Activated CD8-positive, alpha-beta memory T cell treated with anti-CD3 and anti-CD28 coated beads, Interleukin-2, amount 10 ng/mL, durations not matched to agents 7 days and 5 days (primary cell): Measurements from ENCODE around the gene ATG5. TPM values are rescaled to one million over a fixed set of nuclear protein-coding genes. Genes with fewer than 3 reads are reported as not detected.
A peak's percentile ranks its signal among the peaks of the same experiment; 100 is the strongest.
"Not testable (repeated sequence)": the region's sequence is repeated elsewhere in the genome, so short reads cannot be mapped to it uniquely, and the experiment has no call there.

Experiments used
- ATAC-seq: fragments of 150-1000 bp; cut with Tn5 transposase; one replicate; pipeline ENCODE4 v1.10.0; 2021; ENCODE audit warnings: moderate library complexity
- CTCF ChIA-PET: fragments of 350-600 bp; sonication (Branson Sonifier 250); formaldehyde crosslinking; loops from one replicate; lab custom pipeline; 2021; ENCODE audit warnings: antibody characterized with exemption; lab: Charles Lee
- DNase-seq: peaks from one replicate; pipeline ENCODE4 v3.0.0-alpha.2; 2020
- H3K27ac Mint-ChIP-seq: one replicate; pipeline ENCODE4 v1.8.0; 2021; ENCODE audit warnings: mild to moderate bottlenecking, mixed read lengths
- H3K27me3 Mint-ChIP-seq: one replicate; pipeline ENCODE4 v1.8.0; 2021; ENCODE audit warnings: mixed read lengths
- H3K36me3 Mint-ChIP-seq: one replicate; pipeline ENCODE4 v1.8.0; 2021; ENCODE audit warnings: mild to moderate bottlenecking, mixed read lengths
- H3K4me1 Mint-ChIP-seq: one replicate; pipeline ENCODE4 v1.8.0; 2021; ENCODE audit warnings: mixed read lengths
- H3K4me3 Mint-ChIP-seq: one replicate; pipeline ENCODE4 v1.8.0; 2021; ENCODE audit warnings: mild to moderate bottlenecking, moderate library complexity, mixed read lengths
- H3K9me3 Mint-ChIP-seq: one replicate; pipeline ENCODE4 v1.8.0; 2022; ENCODE audit warnings: low read depth, mixed read lengths
- total RNA-seq, 2 experiments: library from RNA; stranded (reverse); gene quantifications; one replicate each; pipeline ENCODE4 v1.2.3, GENCODE V29; 2021

The ATG5 gene
- total RNA-seq, 2 experiments from 2014 or later = 42.6 to 43.0 TPM

- CTCF ChIA-PET = interaction anchor here (0.9 to 5.5 kb wide), 6 partner anchors 11 to 50 kb away, joined by 3 to 46 read pairs (median 5); no protein-coding TSS in a partner anchor
- DNase-seq (no peak), ATAC-seq (no peak)
- Mint-ChIP-seq H3K4me3 (no peak overlapping the region), H3K9me3 (no peaks in the 10 kb centered on the region), H3K27me3 (no peaks in the 10 kb centered on the region), H3K36me3 (peaks cover 7% of the 10 kb centered on the region), H3K27ac (peak overlapping the region; percentile 37), H3K4me1 (peaks cover 76% of the 10 kb centered on the region)
These were observed 163.7 kb downstream of the ATG5 start for GRCh38 chr6:106161893-106162292.

DNA sequence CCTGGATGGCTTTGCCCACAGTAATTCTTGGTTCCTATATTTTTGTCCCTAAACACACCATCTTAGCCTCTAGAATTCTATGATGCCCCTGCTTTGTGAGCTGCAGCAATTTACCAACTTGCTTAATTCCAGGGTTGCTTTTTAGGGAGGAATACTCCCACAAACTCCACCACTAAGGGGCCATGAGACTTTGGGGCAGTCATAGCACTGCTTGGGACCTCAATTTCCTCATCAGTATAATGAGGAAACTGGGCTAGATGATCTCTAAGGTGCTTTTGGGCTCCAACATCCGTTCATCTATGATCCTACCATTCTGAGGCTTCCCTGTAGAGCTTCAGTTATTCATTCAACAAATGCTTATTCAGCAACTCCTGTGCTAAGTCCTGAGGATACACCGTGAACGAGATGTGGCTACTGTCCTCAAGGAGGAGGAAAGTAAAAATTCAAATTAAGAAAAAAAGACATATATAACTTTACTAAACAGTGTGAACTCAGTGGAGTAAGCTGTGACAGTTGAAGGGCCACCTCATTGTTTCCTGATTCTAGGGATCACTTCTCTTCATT, 164.2 kb downstream of the ATG5 start:
- DNase-seq (no peak), ATAC-seq (no peak)
- CTCF ChIA-PET = interaction anchor here (5.5 kb wide), 1 partner anchor 19 kb away, joined by 46 read pairs; no protein-coding TSS in a partner anchor
- H3K4me1 Mint-ChIP-seq = peaks cover 72% of the 10 kb centered on the region
- H3K36me3 Mint-ChIP-seq = peaks cover 7% of the 10 kb centered on the region
- H3K27ac Mint-ChIP-seq = peak overlapping the region; percentile 37
- H3K4me3 Mint-ChIP-seq = no peak overlapping the region
- H3K27me3 Mint-ChIP-seq = no peaks in the 10 kb centered on the region
- H3K9me3 Mint-ChIP-seq = no peaks in the 10 kb centered on the region

DNA sequence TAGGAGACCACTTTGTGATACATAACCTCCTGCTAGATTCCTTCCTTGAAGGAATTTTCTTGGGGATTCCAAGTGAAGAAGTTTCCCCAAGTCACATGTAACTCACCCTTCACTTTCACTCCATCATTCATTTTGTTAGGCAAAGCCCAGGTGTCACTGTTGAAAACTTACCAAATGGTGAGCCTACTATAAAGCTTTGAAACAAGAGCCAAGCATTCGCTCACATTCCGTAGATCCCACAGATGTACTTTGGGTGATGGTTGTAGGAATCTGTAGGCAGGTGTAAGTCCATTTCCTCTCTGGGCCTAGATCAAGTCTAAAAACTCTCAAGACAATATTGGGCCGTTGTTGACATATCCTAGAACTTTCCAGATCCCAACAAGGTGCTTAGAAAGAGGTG, 165.4 kb downstream of the ATG5 start:
- H3K4me1 Mint-ChIP-seq = peaks cover 61% of the 10 kb centered on the region
- H3K4me3 Mint-ChIP-seq = no peak overlapping the region
- H3K9me3 Mint-ChIP-seq = no peaks in the 10 kb centered on the region
- peaks cover 4% of the 10 kb centered on the region for H3K36me3 Mint-ChIP-seq
- no peaks in the 10 kb centered on the region for H3K27me3 Mint-ChIP-seq
- CTCF ChIA-PET = no interaction called here
- DNase-seq (no peak), ATAC-seq (no peak)
- no peak overlapping the region for H3K27ac Mint-ChIP-seq

- peaks cover 3% of the 10 kb centered on the region for H3K36me3 Mint-ChIP-seq
- peaks cover 54% of the 10 kb centered on the region for H3K4me1 Mint-ChIP-seq
- no peak overlapping the region for H3K27ac Mint-ChIP-seq
- no peaks in the 10 kb centered on the region for H3K9me3 Mint-ChIP-seq
- ATAC-seq = no peak
- no peaks in the 10 kb centered on the region for H3K27me3 Mint-ChIP-seq
- DNase-seq = no peak
- H3K4me3 Mint-ChIP-seq = no peak overlapping the region
- CTCF ChIA-PET = no interaction called here
These were observed 166.0 kb downstream of the ATG5 start for GRCh38 chr6:106159531-106159940.

GRCh38 chr6:106158816-106159215, 166.7 kb downstream of the ATG5 start:
- DNase-seq = no peak
- CTCF ChIA-PET = no interaction called here
- Mint-ChIP-seq H3K27ac (no peak overlapping the region), H3K4me1 (peaks cover 47% of the 10 kb centered on the region), H3K9me3 (no peaks in the 10 kb centered on the region), H3K27me3 (no peaks in the 10 kb centered on the region), H3K36me3 (peaks cover 2% of the 10 kb centered on the region), H3K4me3 (no peak overlapping the region)
- no peak for ATAC-seq

- ATAC-seq (no peak), DNase-seq (no peak)
- H3K4me1 Mint-ChIP-seq = peaks cover 34% of the 10 kb centered on the region
- no peak overlapping the region for H3K4me3 Mint-ChIP-seq
- H3K27ac Mint-ChIP-seq = no peak overlapping the region
- no peaks in the 10 kb centered on the region for H3K9me3 Mint-ChIP-seq
- CTCF ChIA-PET = interaction anchor here (0.7 to 1.0 kb wide), 2 partner anchors 16 to 57 kb away, joined by 3 read pairs; no protein-coding TSS in a partner anchor
- no peaks in the 10 kb centered on the region for H3K27me3 Mint-ChIP-seq
- peaks cover 5% of the 10 kb centered on the region for H3K36me3 Mint-ChIP-seq
These were observed 168.7 kb downstream of the ATG5 start for GRCh38 chr6:106156863-106157262.

DNA sequence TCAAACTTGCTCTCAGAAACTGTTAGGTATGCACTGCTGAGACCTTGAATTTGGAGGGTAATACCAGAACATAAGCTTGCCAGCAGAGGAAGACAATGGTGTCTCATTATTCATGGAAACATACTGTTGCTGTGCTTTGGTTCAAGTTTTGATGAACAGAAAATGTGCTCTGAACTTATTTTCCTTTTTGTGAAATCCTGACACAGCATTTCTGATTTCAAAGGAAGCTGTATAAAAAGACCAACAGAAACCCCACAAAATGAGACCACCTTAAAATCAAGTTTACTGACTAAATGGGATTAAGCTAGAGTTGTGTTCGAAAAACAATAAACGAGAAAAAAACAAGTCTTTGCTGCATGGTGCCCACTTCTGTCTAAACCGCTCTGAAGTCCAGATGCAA, 169.1 kb downstream of the ATG5 start:
- H3K4me1 Mint-ChIP-seq = peaks cover 30% of the 10 kb centered on the region
- CTCF ChIA-PET = interaction anchor here (0.7 to 1.0 kb wide), 2 partner anchors 16 to 56 kb away, joined by 3 read pairs; no protein-coding TSS in a partner anchor
- no peak overlapping the region for H3K4me3 Mint-ChIP-seq
- H3K27ac Mint-ChIP-seq = no peak overlapping the region
- DNase-seq (no peak), ATAC-seq (no peak)
- H3K9me3 Mint-ChIP-seq = no peaks in the 10 kb centered on the region
- H3K27me3 Mint-ChIP-seq = no peaks in the 10 kb centered on the region
- peaks cover 3% of the 10 kb centered on the region for H3K36me3 Mint-ChIP-seq

DNA sequence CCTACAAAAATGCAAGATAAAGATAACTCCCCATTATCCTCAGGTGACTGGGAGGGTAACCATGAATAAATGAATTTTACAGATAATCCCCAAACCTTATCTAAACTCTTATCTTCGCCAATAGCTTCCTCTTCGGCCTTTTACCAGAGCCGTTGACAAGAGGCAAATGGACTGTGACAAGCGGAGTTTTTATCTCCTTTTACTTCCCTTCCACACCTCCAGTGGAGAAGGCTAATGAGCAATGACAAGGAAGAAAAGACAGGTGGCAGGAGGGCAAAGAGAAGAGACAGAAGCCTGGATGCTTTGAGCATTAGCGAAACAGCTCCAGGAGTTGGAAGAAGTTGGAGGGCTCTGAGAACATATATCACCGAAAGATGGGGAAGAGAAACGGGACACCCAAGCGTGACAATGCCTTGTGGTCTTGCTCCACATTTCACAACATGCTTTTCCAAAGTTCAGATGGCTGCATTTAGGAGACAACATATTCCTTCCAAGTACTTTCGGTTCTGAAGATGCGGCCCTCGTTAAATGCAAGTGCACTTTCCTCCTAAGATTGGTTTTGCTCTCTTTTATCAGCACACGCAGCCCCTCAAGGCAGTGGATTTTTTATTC, 170.2 kb downstream of the ATG5 start:
- peaks cover 23% of the 10 kb centered on the region for H3K4me1 Mint-ChIP-seq
- no peak for ATAC-seq

DNA sequence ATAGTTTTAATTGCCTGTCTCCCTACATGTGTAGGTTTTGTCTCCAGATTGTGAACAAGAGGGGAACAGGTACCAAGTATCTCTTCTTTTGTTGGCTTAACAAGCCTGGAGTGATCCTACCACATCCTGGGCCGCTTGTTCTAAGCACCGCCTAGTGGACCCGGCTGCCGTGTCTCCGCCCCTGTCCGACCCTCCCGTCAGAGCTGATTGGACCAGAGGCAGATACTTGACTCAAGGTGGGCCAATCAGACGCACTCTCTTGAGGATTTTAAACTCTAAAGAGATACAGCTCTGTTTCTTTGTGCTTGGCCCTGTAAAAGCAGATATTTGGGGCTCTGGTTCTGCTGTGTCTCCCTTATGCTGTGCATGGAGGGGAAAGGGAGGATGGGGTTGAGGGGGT, 171.2 kb downstream of the ATG5 start:
- DNase-seq (no peak), ATAC-seq (no peak)
- Mint-ChIP-seq H3K27ac (no peak overlapping the region), H3K36me3 (peaks cover 8% of the 10 kb centered on the region), H3K4me1 (peaks cover 22% of the 10 kb centered on the region), H3K4me3 (no peak overlapping the region), H3K27me3 (no peaks in the 10 kb centered on the region), H3K9me3 (no peaks in the 10 kb centered on the region)
- CTCF ChIA-PET = interaction anchor here (0.9 to 1.4 kb wide), 3 partner anchors 8 to 14 kb away, joined by 3 to 5 read pairs (median 4); no protein-coding TSS in a partner anchor

More for the DNA sequence above, 170.2 kb downstream of the ATG5 start:
- H3K36me3 Mint-ChIP-seq = peaks cover 5% of the 10 kb centered on the region
- DNase-seq = no peak
- no peak overlapping the region for H3K27ac Mint-ChIP-seq
- H3K4me3 Mint-ChIP-seq = no peak overlapping the region
- CTCF ChIA-PET = interaction anchor here (0.7 to 1.4 kb wide), 5 partner anchors 9 to 38 kb away, joined by 3 to 5 read pairs (median 3); no protein-coding TSS in a partner anchor
- no peaks in the 10 kb centered on the region for H3K27me3 Mint-ChIP-seq
- H3K9me3 Mint-ChIP-seq = no peaks in the 10 kb centered on the region

- H3K27me3 Mint-ChIP-seq = no peaks in the 10 kb centered on the region
- CTCF ChIA-PET = interaction anchor here (1.4 kb wide), 1 partner anchor 9 kb away, joined by 4 read pairs; no protein-coding TSS in a partner anchor
- peaks cover 33% of the 10 kb centered on the region for H3K4me1 Mint-ChIP-seq
- DNase-seq = no peak
- ATAC-seq = no peak
- H3K4me3 Mint-ChIP-seq = no peak overlapping the region
- H3K27ac Mint-ChIP-seq = no peak overlapping the region
- H3K36me3 Mint-ChIP-seq = peaks cover 9% of the 10 kb centered on the region
- H3K9me3 Mint-ChIP-seq = no peaks in the 10 kb centered on the region
These were observed 172.6 kb downstream of the ATG5 start for GRCh38 chr6:106152952-106153351.

DNA sequence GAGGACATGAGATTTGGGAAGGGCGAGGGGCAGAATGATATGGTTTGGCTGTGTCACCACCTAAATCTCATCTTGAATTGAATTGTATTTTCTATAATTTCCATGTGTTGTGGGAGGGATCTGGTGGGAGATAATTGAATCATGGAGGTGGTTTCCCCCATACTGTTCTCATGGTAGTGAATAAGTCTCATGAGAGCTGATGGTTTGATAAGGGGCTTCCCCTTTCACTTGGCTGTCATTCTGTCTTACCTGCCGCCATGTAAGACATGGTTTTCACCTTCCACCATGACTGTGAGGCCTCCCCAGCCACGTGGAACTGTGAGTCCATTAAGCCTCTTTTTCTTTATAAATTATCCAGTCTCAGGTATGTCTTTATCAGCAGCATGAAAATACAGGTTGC, 173.1 kb downstream of the ATG5 start:
- peaks cover 36% of the 10 kb centered on the region for H3K4me1 Mint-ChIP-seq
- not testable (repeated sequence) for H3K27me3 Mint-ChIP-seq, H3K27ac Mint-ChIP-seq, H3K36me3 Mint-ChIP-seq, DNase-seq, H3K9me3 Mint-ChIP-seq, ATAC-seq, H3K4me3 Mint-ChIP-seq
- CTCF ChIA-PET = interaction anchor here (1.4 kb wide), 1 partner anchor 9 kb away, joined by 4 read pairs; no protein-coding TSS in a partner anchor

DNA sequence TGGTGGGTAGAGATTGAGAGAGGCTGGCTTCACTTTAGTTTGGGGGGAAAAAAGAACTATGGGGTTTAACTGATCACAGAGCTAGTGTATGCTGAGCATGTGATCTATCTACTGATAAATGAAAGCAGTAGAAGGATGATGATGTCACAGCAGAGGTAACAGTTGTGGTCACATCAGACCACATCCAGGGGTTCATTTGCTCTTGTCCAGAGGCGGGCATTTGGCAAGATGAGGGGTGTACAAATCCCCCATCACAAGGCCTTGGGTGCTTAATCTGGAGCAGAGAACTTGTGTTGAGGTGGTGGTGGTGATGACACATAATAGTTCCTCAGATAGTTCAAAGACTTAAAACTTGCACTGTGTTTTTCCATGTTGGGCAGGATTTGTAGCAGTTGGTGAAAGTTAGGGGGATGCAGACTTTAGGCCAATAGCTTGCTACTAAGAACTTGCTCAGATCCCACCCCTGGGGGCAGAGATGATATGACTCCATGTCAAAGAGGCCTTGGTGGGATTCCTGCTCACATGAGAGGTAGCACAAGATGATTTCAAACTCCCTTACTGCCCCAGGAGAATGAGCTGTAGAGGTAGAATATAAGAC, 176.0 kb downstream of the ATG5 start:
- Mint-ChIP-seq H3K9me3 (no peaks in the 10 kb centered on the region), H3K4me1 (peaks cover 57% of the 10 kb centered on the region), H3K36me3 (peaks cover 11% of the 10 kb centered on the region), H3K27me3 (no peaks in the 10 kb centered on the region), H3K27ac (peak overlapping the region; percentile 86), H3K4me3 (no peak overlapping the region)
- ATAC-seq (peak; percentile 76), DNase-seq (peak; percentile 88)
- CTCF ChIA-PET = interaction anchor here (1.1 to 1.5 kb wide), 3 partner anchors 13 to 74 kb away, joined by 3 to 6 read pairs (median 4); no protein-coding TSS in a partner anchor

DNA sequence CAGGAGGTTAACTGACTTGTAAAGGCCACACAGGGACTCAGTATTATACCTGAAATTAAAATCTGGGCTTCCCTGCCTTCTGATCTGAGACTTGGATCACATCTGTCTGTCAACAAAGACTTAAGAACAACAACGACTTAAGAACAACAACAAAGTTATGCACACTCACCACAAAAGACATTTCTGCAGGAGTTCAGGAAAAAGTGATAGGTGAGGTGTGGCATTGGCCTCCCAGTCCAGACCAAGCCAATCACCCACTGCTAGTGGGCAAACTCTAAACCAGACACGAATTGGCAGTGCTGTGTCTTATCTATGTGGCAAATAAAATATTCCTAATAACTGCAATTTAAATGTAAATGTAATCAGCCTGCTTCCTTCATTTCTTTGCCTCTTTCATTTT, 178.1 kb downstream of the ATG5 start:
- CTCF ChIA-PET = interaction anchor here (1.4 to 1.5 kb wide), 2 partner anchors 8 to 15 kb away, joined by 3 to 5 read pairs; no protein-coding TSS in a partner anchor
- peaks cover 77% of the 10 kb centered on the region for H3K4me1 Mint-ChIP-seq

More for the DNA sequence above, 178.1 kb downstream of the ATG5 start:
- ATAC-seq (no peak), DNase-seq (no peak)
- H3K9me3 Mint-ChIP-seq = no peaks in the 10 kb centered on the region
- peaks cover 11% of the 10 kb centered on the region for H3K36me3 Mint-ChIP-seq
- H3K4me3 Mint-ChIP-seq = no peak overlapping the region
- no peak overlapping the region for H3K27ac Mint-ChIP-seq
- H3K27me3 Mint-ChIP-seq = no peaks in the 10 kb centered on the region
